Breast epithelium (tissue), 4 donors: ENCODE data around the gene DNAH7. TPM values are rescaled to one million over a fixed set of nuclear protein-coding genes. Genes with fewer than 3 reads are reported as not detected.

Experiments used
- DNase-seq, 2 donors: peaks; one replicate each; pipeline ENCODE4 v3.0.0-alpha.2; 2019; ENCODE audit warnings: low spot score in 2 of 2
- H3K27ac ChIP-seq, 2 donors: fragments of 200-600 bp; sonication (generic) in 1 of 2; one replicate each; pipeline ENCODE4 v1.5.1; 2016 to 2019; ENCODE audit warnings: mild to moderate bottlenecking in 1 of 2
- H3K27me3 ChIP-seq, 2 donors: fragments of 200-600 bp; sonication (generic) in 1 of 2; one replicate each; pipeline versions ENCODE4 v1.5.1 to v1.6.0; 2017 to 2019; ENCODE audit warnings: control low read depth in 1 of 2, mild to moderate bottlenecking in 1 of 2
- H3K36me3 ChIP-seq: fragments of 200-600 bp; one replicate; pipeline ENCODE4 v1.5.1; 2019
- H3K4me1 ChIP-seq, 2 donors: fragments of 200-600 bp; sonication (generic); one replicate each; pipeline ENCODE4 v1.5.1; 2016 to 2019; ENCODE audit warnings: control low read depth in 1 of 2
- H3K4me3 ChIP-seq, 3 donors: fragments of 200-600 bp; sonication (generic); 1 replicate in 2 of 3; 2 replicates in 1 of 3; pipeline ENCODE4 v1.5.1; 2016 to 2019; ENCODE audit warnings: mild to moderate bottlenecking in 3 of 3, moderate library complexity in 2 of 3
- H3K9me3 ChIP-seq, 2 donors: fragments of 200-600 bp; sonication (generic) in 1 of 2; one replicate each; pipeline ENCODE4 v1.5.1; 2016 to 2019; ENCODE audit warnings: control low read depth in 1 of 2
- CTCF ChIP-seq, 3 donors: fragments of 450-650 bp; IDR thresholded peaks; one replicate each; pipeline ENCODE4 v1.5.1; 2016 to 2017; ENCODE audit warnings: antibody characterized with exemption in 3 of 3, mild to moderate bottlenecking in 3 of 3, moderate library complexity in 3 of 3
- POLR2A ChIP-seq: fragments of 450-650 bp; IDR thresholded peaks from one replicate; pipeline ENCODE4 v1.6.1; 2016; ENCODE audit warnings: antibody characterized with exemption, mild to moderate bottlenecking, moderate library complexity
- POLR2AphosphoS5 ChIP-seq, 3 donors: sonication (generic); formaldehyde crosslinking; IDR thresholded peaks; one replicate each; pipeline ENCODE4 v1.6.1; 2017; ENCODE audit warnings: antibody characterized with exemption in 3 of 3
- intact Hi-C: fragments of 100-400 bp; cut with DNase I; formaldehyde crosslinking; loops from one replicate; pipeline ENCODE4 v1.15.1; 2023; ENCODE audit warnings: low total_unique reads
- total RNA-seq, 3 donors: library from RNA; depleted of rRNA; stranded (reverse); fragments of >200 nt; gene quantifications; one replicate each; pipeline ENCODE4 v1.1.0, GENCODE V29; 2016

Gene DNAH7
- total RNA-seq, 3 donors from 2014 or later, result 1.3 to 10.5 (median 7.2) TPM

GRCh38 chr2:195795879-195796278 is 272.8 kb downstream of the DNAH7 start:
- no peak for DNase-seq
- Histone ChIP-seq H3K36me3 (no peaks in the 10 kb centered on the region), H3K27me3 (no peaks in the 10 kb centered on the region), H3K4me3 (no peak overlapping the region), H3K4me1 (no peaks in the 10 kb centered on the region), H3K9me3 (no peaks in the 10 kb centered on the region), H3K27ac (no peak overlapping the region)
- TF ChIP-seq CTCF (IDR thresholded peaks at IDR 0.05) (no peak), POLR2A (no peak), POLR2AphosphoS5 (IDR thresholded peaks at IDR 0.05) (no peak)
- intact Hi-C loops, result no loop called here

- H3K9me3 ChIP-seq, result no peaks in the 10 kb centered on the region
- no peaks in the 10 kb centered on the region for H3K27me3 ChIP-seq
- DNase-seq, result no peak
- no peak overlapping the region for H3K27ac ChIP-seq
- H3K36me3 ChIP-seq, result no peaks in the 10 kb centered on the region
- H3K4me1 ChIP-seq, result no peaks in the 10 kb centered on the region
- TF ChIP-seq POLR2A (no peak), CTCF (IDR thresholded peaks at IDR 0.05) (no peak), POLR2AphosphoS5 (IDR thresholded peaks at IDR 0.05) (no peak)
- intact Hi-C loops, result no loop called here
- H3K4me3 ChIP-seq, result no peak overlapping the region
Measured at GRCh38 chr2:195793881-195794280, 274.8 kb downstream of the DNAH7 start.

- Histone ChIP-seq H3K9me3 (no peaks in the 10 kb centered on the region), H3K36me3 (no peaks in the 10 kb centered on the region), H3K4me1 (no peaks in the 10 kb centered on the region), H3K27me3 (no peaks in the 10 kb centered on the region), H3K4me3 (no peak overlapping the region), H3K27ac (no peak overlapping the region)
- intact Hi-C loops, result no loop called here
- DNase-seq, result no peak
- TF ChIP-seq POLR2AphosphoS5 (IDR thresholded peaks at IDR 0.05) (no peak), CTCF (IDR thresholded peaks at IDR 0.05) (no peak), POLR2A (no peak)
Measured at GRCh38 chr2:195782156-195782555, 286.5 kb downstream of the DNAH7 start.

GRCh38 chr2:195779491-195779890 is 289.1 kb downstream of the DNAH7 start:
- intact Hi-C loops, result no loop called here
- H3K27ac ChIP-seq, result no peak overlapping the region
- TF ChIP-seq CTCF (IDR thresholded peaks at IDR 0.05) (no peak), POLR2A (no peak), POLR2AphosphoS5 (IDR thresholded peaks at IDR 0.05) (no peak)
- no peaks in the 10 kb centered on the region for H3K4me1 ChIP-seq
- H3K9me3 ChIP-seq, result no peaks in the 10 kb centered on the region
- no peak for DNase-seq
- no peak overlapping the region for H3K4me3 ChIP-seq
- no peaks in the 10 kb centered on the region for H3K36me3 ChIP-seq
- no peaks in the 10 kb centered on the region for H3K27me3 ChIP-seq

- Histone ChIP-seq H3K9me3 (peaks cover 3 to 5% of the 10 kb centered on the region in 2 donors), H3K36me3 (no peaks in the 10 kb centered on the region), H3K27ac (no peak overlapping the region), H3K4me1 (no peaks in the 10 kb centered on the region), H3K4me3 (no peak overlapping the region), H3K27me3 (no peaks in the 10 kb centered on the region)
- TF ChIP-seq CTCF (IDR thresholded peaks at IDR 0.05) (no peak), POLR2A (no peak), POLR2AphosphoS5 (IDR thresholded peaks at IDR 0.05) (no peak)
- intact Hi-C loops, result no loop called here
- no peak for DNase-seq
Measured at GRCh38 chr2:195769975-195770374, 298.7 kb downstream of the DNAH7 start.
